HG02943 (cell line): ENCODE results near the gene SARNP.

Source experiments
- ATAC-seq: cut with Tn5 transposase; IDR thresholded peaks from one replicate; pipeline ENCODE4 v1.9.1; 2021; ENCODE audit warnings: mild to moderate bottlenecking, low read depth, moderate library complexity; ENCODE audit not compliant: unreplicated experiment

The SARNP gene

GRCh38 chr12:55712700-55713415 lies 104.7 kb downstream of the SARNP start:
- no peak for ATAC-seq

- no peak for ATAC-seq
Observed at GRCh38 chr12:55711786-55712553, 105.6 kb downstream of the SARNP start.

- no peak for ATAC-seq
Observed at GRCh38 chr12:55708695-55709233, 108.8 kb downstream of the SARNP start.

GRCh38 chr12:55707841-55708694 lies 109.5 kb downstream of the SARNP start, which contains the start of gene ITGA7:
Gene ITGA7 (minus strand): TSS chr12:55707904. CDS start chr12:55707682, 222 bp downstream.
- no peak for ATAC-seq
